KBM-7 (cell line): ENCODE data around the gene TTLL12.

ENCODE experiments used
- DNase-seq: peaks from one replicate; pipeline ENCODE4 v3.0.0-alpha.2; 2015
- in situ Hi-C: fragments of 300-500 bp; cut with MboI; formaldehyde crosslinking; loops from 2 replicates; pipeline ENCODE4 v1.14.3; 2020; ENCODE audit warnings: low sequenced_read_pairs, low pct_unique_long_range_greater_than_20kb, mixed read lengths

Gene TTLL12

GRCh38 chr22:43217285-43218030 is 30.5 kb upstream of the TTLL12 start:
- in situ Hi-C loops, result no loop called here
- DNase-seq, result no peak

GRCh38 chr22:43216738-43217137 is 29.8 kb upstream of the TTLL12 start:
- in situ Hi-C loops, result no loop called here
- no peak for DNase-seq

GRCh38 chr22:43213962-43214361 is 27.0 kb upstream of the TTLL12 start:
- in situ Hi-C loops, result no loop called here
- no peak for DNase-seq

- no peak for DNase-seq
- in situ Hi-C loops, result no loop called here
These were observed 26.1 kb upstream of the TTLL12 start for GRCh38 chr22:43213051-43213450.

- DNase-seq, result no peak
- in situ Hi-C loops, result no loop called here
These were observed 25.6 kb upstream of the TTLL12 start for GRCh38 chr22:43212434-43212952.

- DNase-seq, result no peak
- in situ Hi-C loops, result no loop called here
These were observed 25.1 kb upstream of the TTLL12 start for GRCh38 chr22:43211941-43212433.

GRCh38 chr22:43210631-43211515 is 23.9 kb upstream of the TTLL12 start:
- no peak for DNase-seq
- in situ Hi-C loops, result no loop called here

GRCh38 chr22:43209971-43210370 is 23.0 kb upstream of the TTLL12 start:
- DNase-seq, result no peak

GRCh38 chr22:43209523-43209890 is 22.6 kb upstream of the TTLL12 start:
- in situ Hi-C loops, result no loop called here
- DNase-seq, result no peak

More at GRCh38 chr22:43209971-43210370, 23.0 kb upstream of the TTLL12 start:
- in situ Hi-C loops, result no loop called here

GRCh38 chr22:43208703-43209522 is 22.0 kb upstream of the TTLL12 start:
- no peak for DNase-seq
- in situ Hi-C loops, result no loop called here

GRCh38 chr22:43207849-43208702 is 21.1 kb upstream of the TTLL12 start:
- DNase-seq, result no peak
- in situ Hi-C loops, result no loop called here

- no peak for DNase-seq
- in situ Hi-C loops, result no loop called here
These were observed 20.5 kb upstream of the TTLL12 start for GRCh38 chr22:43207386-43207785.

GRCh38 chr22:43206509-43207161 is 19.7 kb upstream of the TTLL12 start:
- DNase-seq, result no peak
- in situ Hi-C loops, result no loop called here

GRCh38 chr22:43205748-43206508 is 19.0 kb upstream of the TTLL12 start:
- no peak for DNase-seq
- in situ Hi-C loops, result no loop called here

GRCh38 chr22:43205261-43205691 is 18.3 kb upstream of the TTLL12 start:
- no peak for DNase-seq

GRCh38 chr22:43203471-43203981 is 16.6 kb upstream of the TTLL12 start:
- in situ Hi-C loops, result no loop called here
- no peak for DNase-seq

More at GRCh38 chr22:43205261-43205691, 18.3 kb upstream of the TTLL12 start:
- in situ Hi-C loops, result no loop called here
